B cell (primary cell): ENCODE data around the gene KREMEN2. TPM values are rescaled to one million over a fixed set of nuclear protein-coding genes. Genes with fewer than 3 reads are reported as not detected.

Experiments used
- ATAC-seq: fragments of 200-7000 bp; cut with Tn5 transposase; one replicate; pipeline ENCODE4 v1.10.0; 2021; ENCODE audit warnings: low read depth, mild to moderate bottlenecking, moderate number of reproducible peaks, moderate library complexity
- CTCF ChIA-PET: fragments of 350-600 bp; sonication (Branson Sonifier 250); formaldehyde crosslinking; loops from one replicate; lab custom pipeline; 2021; ENCODE audit warnings: antibody characterized with exemption, inconsistent platforms; lab: Charles Lee
- POLR2A ChIA-PET: fragments of 350-600 bp; sonication (Branson Sonifier 250); formaldehyde crosslinking; loops from one replicate; lab custom pipeline; 2021; ENCODE audit warnings: antibody characterized with exemption; lab: Charles Lee
- DNase-seq: peaks from one replicate; pipeline ENCODE4 v3.0.0; 2013
- H2AFZ ChIP-seq: 2 replicates; pipeline ENCODE4 v1.6.1; 2012; ENCODE audit warnings: mild to moderate bottlenecking, low read depth, low read length; ENCODE audit not compliant: insufficient read depth, poor library complexity, severe bottlenecking
- H3K27ac ChIP-seq, 2 donors: 1 replicate in 1 of 2; 2 replicates in 1 of 2; pipeline ENCODE4 v1.5.1; 2012 to 2013; ENCODE audit warnings: low read length in 2 of 2, mild to moderate bottlenecking in 2 of 2, moderate library complexity in 1 of 2
- H3K27me3 ChIP-seq, 4 experiments: fragments of 200-600 bp in 1 of 4; sonication (generic) in 1 of 4; replicated peaks in 1 of 4; 1 replicate in 2 of 4; 2 replicates in 2 of 4; pipeline versions ENCODE4 v1.6.1 to v1.7.0; 2013 to 2016; ENCODE audit warnings: low read length in 3 of 4, mild to moderate bottlenecking in 2 of 4, mixed read lengths in 1 of 4, moderate library complexity in 1 of 4; ENCODE audit not compliant: insufficient read depth in 4 of 4, control insufficient read depth in 3 of 4; ENCODE audit errors: control extremely low read depth in 1 of 4
- H3K36me3 ChIP-seq, 2 experiments: replicated peaks in 1 of 2; 1 replicate in 1 of 2; 2 replicates in 1 of 2; pipeline versions ENCODE4 v1.6.1 to v1.7.1; 2013; ENCODE audit warnings: low read length in 1 of 2; ENCODE audit not compliant: insufficient read depth in 2 of 2, control insufficient read depth in 1 of 2; ENCODE audit errors: control extremely low read depth in 1 of 2, extremely low read depth in 1 of 2
- H3K4me1 ChIP-seq, 2 donors: fragments of 200-600 bp in 1 of 2; sonication (generic) in 1 of 2; 1 replicate in 1 of 2; 2 replicates in 1 of 2; pipeline versions ENCODE4 v1.5.1 to v1.6.1; 2013 to 2017; ENCODE audit warnings: low read length in 2 of 2; ENCODE audit not compliant: control insufficient read depth in 2 of 2, insufficient read depth in 2 of 2
- H3K4me2 ChIP-seq: replicated peaks from 2 replicates; pipeline ENCODE3; 2012; ENCODE audit warnings: mild to moderate bottlenecking, low read depth, low read length; ENCODE audit not compliant: poor library complexity, severe bottlenecking
- H3K4me3 ChIP-seq, 5 experiments: fragments of 200-600 bp in 1 of 5; sonication (generic) in 1 of 5; 1 replicate in 3 of 5; 2 replicates in 2 of 5; pipeline versions ENCODE4 v1.5.1 to v1.7.0; 2011 to 2016; ENCODE audit warnings: low read length in 4 of 5, mild to moderate bottlenecking in 4 of 5, low read depth in 2 of 5, control low read depth in 1 of 5, moderate library complexity in 1 of 5; ENCODE audit not compliant: insufficient read depth in 1 of 5; ENCODE audit errors: control extremely low read depth in 1 of 5, extremely low read depth in 1 of 5
- H3K79me2 ChIP-seq: fragments of 200-600 bp; sonication (generic); one replicate; pipeline ENCODE4 v1.6.0; 2016; ENCODE audit warnings: low read length; ENCODE audit not compliant: control insufficient read depth, insufficient read depth
- H3K9ac ChIP-seq: fragments of 200-600 bp; sonication (generic); 2 replicates; pipeline ENCODE4 v1.6.1; 2017; ENCODE audit warnings: mild to moderate bottlenecking, low read length, moderate library complexity
- H3K9me3 ChIP-seq, 3 donors: one replicate each; pipeline versions ENCODE4 v1.6.1 to v1.7.1; 2013; ENCODE audit warnings: low read length in 2 of 3; ENCODE audit not compliant: control insufficient read depth in 2 of 3, insufficient read depth in 1 of 3; ENCODE audit errors: control extremely low read depth in 1 of 3
- H4K20me1 ChIP-seq: 2 replicates; pipeline ENCODE4 v1.6.0; 2012; ENCODE audit warnings: mild to moderate bottlenecking, low read length; ENCODE audit not compliant: insufficient read depth, control insufficient read depth, poor library complexity, severe bottlenecking
- H3K27ac Mint-ChIP-seq: one replicate; pipeline ENCODE4 v1.8.0; 2021; ENCODE audit warnings: mixed read lengths
- H3K27me3 Mint-ChIP-seq: one replicate; pipeline ENCODE4 v1.8.0; 2021; ENCODE audit warnings: mixed read lengths
- H3K4me1 Mint-ChIP-seq: one replicate; pipeline ENCODE4 v1.8.0; 2021; ENCODE audit warnings: mixed read lengths
- H3K4me3 Mint-ChIP-seq: one replicate; pipeline ENCODE4 v1.8.0; 2021; ENCODE audit warnings: mixed read lengths
- H3K9me3 Mint-ChIP-seq: one replicate; pipeline ENCODE4 v1.8.0; 2022; ENCODE audit warnings: mixed read lengths; ENCODE audit not compliant: insufficient read depth
- EZH2 ChIP-seq: IDR thresholded peaks from 2 replicates; pipeline ENCODE4 v1.6.1; 2012; ENCODE audit warnings: borderline replicate concordance, low read depth, mild to moderate bottlenecking, moderate library complexity, low read length; ENCODE audit not compliant: insufficient read depth, poor library complexity, severe bottlenecking
- WGBS: methylation state at CpG from one replicate; pipeline ENCODE4 v1.1.5; 2013; ENCODE audit warnings: missing lambda C conversion rate; ENCODE audit not compliant: insufficient coverage; 5-methylcytosine and 5-hydroxymethylcytosine counted together
- intact Hi-C: fragments of 100-400 bp; cut with micrococcal nuclease; formaldehyde crosslinking; loops from one replicate; pipeline ENCODE4 v1.10.0; 2022
- polyA plus RNA-seq: library from polyadenylated mRNA; depleted of rRNA; stranded (reverse); fragments of >200 nt; gene quantifications from 2 replicates; pipeline ENCODE4 v1.2.3, GENCODE V29; 2012
- total RNA-seq, 2 donors: library from RNA; stranded (reverse); fragments of 120-200 nt in 1 of 2; gene quantifications; 1 replicate in 1 of 2; 2 replicates in 1 of 2; pipeline versions ENCODE4 v1.2.3 to v1.2.4, GENCODE V29; 2013 to 2022
- TF ChIP-seq, protein P1 (sequence below): fragments of 200-600 bp; IDR thresholded peaks from one replicate; pipeline ENCODE4 v1.8.0; 2022; ENCODE audit warnings: antibody characterized with exemption, mild to moderate bottlenecking

The KREMEN2 gene
- total and polyA plus RNA-seq, 2 donors (not counting 1 experiment from before 2014, with no cell fraction given): 0.17 to 1.1 TPM

DNA sequence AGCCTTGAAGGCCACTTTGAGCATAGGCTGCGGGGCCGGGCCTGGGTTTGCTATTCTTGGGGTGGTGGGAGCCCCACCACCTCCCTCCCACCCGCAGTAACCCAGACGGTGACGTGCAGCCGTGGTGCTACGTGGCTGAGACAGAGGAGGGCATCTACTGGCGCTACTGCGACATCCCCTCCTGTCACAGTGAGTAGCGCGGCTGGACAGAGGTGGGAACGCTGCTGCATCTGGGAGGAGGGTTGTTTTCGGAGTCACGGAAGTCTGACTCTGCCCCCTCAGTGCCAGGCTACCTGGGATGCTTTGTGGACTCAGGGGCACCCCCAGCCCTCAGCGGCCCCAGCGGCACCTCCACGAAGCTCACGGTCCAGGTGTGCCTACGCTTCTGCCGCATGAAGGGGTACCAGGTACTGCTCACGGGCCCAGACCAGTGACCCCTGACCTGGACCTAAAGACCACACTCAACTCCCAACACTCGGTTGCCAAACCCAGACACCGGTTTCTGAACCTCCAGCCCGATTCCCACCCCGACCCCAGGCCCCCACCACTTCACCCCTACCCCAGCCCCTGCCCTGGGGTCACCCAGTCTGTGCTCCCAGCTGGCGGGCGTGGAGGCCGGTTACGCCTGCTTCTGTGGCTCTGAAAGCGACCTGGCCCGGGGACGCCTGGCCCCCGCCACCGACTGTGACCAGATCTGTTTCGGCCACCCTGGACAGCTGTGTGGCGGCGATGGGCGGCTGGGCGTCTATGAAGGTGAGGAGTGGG, 2.1 kb downstream of the KREMEN2 start:
- peak overlapping the region; percentile 35 for H3K9ac ChIP-seq
- peaks cover 0 to 67% (median 20%) of the 10 kb centered on the region in 4 experiments for H3K27me3 ChIP-seq

More for the DNA sequence above, 2.1 kb downstream of the KREMEN2 start:
- peak overlapping the region; percentile 99 for H3K4me2 ChIP-seq
- intact Hi-C loops: loop anchor here (5.0 kb wide), 1 partner anchor 56 kb away; the partner anchor contains the start of genes HCFC1R1, THOC6 and TNFRSF12A
- peaks cover 0 to 28% (median 0%) of the 10 kb centered on the region in 3 donors for H3K9me3 ChIP-seq
- Mint-ChIP-seq H3K4me3 (peak overlapping the region; percentile 45), H3K4me1 (peaks cover 39% of the 10 kb centered on the region), H3K27ac (no peak overlapping the region), H3K27me3 (peaks cover 16% of the 10 kb centered on the region), H3K9me3 (no peaks in the 10 kb centered on the region)
- ATAC-seq: no peak
- H2AFZ ChIP-seq: no peak overlapping the region
- H4K20me1 ChIP-seq: peaks cover 34% of the 10 kb centered on the region
- peak overlapping the region in 2 of 5 experiments; percentile 29 to 37 for H3K4me3 ChIP-seq
- peaks cover 75 to 76% of the 10 kb centered on the region in 2 donors for H3K4me1 ChIP-seq
- ChIA-PET POLR2A (interaction anchor here (0.6 to 2.0 kb wide), 3 partner anchors 14 to 433 kb away, joined by 3 to 10 read pairs (median 10); partner anchors contain the start of gene PKMYT1), CTCF (interaction anchor here (0.6 to 2.3 kb wide), 3 partner anchors 17 to 963 kb away, joined by 4 to 7 read pairs (median 4); no protein-coding TSS in a partner anchor)
- H3K79me2 ChIP-seq: no peaks in the 10 kb centered on the region
- DNase-seq: no peak
- 67% methylated on average over 35 of the region's 39 CpGs for WGBS
- no peaks in the 10 kb centered on the region for H3K36me3 ChIP-seq
- TF ChIP-seq, protein P1, sequence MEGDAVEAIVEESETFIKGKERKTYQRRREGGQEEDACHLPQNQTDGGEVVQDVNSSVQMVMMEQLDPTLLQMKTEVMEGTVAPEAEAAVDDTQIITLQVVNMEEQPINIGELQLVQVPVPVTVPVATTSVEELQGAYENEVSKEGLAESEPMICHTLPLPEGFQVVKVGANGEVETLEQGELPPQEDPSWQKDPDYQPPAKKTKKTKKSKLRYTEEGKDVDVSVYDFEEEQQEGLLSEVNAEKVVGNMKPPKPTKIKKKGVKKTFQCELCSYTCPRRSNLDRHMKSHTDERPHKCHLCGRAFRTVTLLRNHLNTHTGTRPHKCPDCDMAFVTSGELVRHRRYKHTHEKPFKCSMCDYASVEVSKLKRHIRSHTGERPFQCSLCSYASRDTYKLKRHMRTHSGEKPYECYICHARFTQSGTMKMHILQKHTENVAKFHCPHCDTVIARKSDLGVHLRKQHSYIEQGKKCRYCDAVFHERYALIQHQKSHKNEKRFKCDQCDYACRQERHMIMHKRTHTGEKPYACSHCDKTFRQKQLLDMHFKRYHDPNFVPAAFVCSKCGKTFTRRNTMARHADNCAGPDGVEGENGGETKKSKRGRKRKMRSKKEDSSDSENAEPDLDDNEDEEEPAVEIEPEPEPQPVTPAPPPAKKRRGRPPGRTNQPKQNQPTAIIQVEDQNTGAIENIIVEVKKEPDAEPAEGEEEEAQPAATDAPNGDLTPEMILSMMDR: no peak
- no peak for TF ChIP-seq EZH2
- H3K27ac ChIP-seq: no peak overlapping the region
